HG03280 (cell line): ENCODE measurements around the gene CDC27.
"Not testable (repeated sequence)": the region's sequence is repeated elsewhere in the genome, so short reads cannot be mapped to it uniquely, and the experiment has no call there.

ENCODE experiments used
- ATAC-seq: cut with Tn5 transposase; IDR thresholded peaks from one replicate; pipeline ENCODE4 v1.9.1; 2021; ENCODE audit warnings: mild to moderate bottlenecking, moderate library complexity; ENCODE audit not compliant: unreplicated experiment

The CDC27 gene

GRCh38 chr17:47162013-47162622 is 27.0 kb downstream of the CDC27 start:
- no peak for ATAC-seq

DNA sequence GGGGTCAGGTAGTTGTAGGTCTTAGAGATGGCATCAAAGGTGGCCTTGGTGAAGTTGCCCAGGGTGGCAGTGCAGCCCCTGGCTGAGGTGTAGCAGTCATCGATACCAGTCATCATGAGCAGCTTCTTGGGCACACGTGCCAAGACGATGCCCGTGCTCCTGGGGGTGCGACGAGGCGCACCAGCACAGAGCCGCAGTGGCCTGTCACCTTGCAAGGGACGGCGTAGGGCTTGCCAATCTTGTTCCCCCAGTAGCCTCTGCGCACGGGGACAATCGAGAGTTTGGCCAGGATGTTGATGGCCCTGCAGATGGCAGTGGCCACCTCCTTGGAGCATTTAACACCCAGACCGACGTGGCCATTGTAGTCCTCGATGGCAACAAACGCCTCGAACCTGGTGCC is 29.8 kb downstream of the CDC27 start:
- no peak for ATAC-seq

- no peak for ATAC-seq
Observed at GRCh38 chr17:47145351-47145750, 43.7 kb downstream of the CDC27 start.

DNA sequence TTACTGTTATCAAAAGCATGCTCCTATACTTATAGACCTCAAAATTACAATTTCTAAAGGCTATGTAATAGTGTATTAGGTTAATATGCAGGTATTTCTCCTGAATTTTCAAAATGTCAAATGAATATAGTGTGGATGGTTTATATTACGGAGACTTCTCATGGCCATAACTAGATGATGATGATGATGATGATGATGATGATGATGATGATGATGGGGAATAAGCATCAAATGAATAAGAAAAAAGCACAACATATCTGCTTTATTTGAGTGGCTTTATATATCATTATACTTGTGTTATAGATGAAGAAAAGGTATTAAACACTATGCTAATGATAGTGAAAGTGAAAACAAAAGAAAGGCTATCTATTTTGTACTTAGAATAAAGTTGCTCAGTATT is 53.9 kb downstream of the CDC27 start:
- no peak for ATAC-seq

GRCh38 chr17:47134354-47134753 is 54.7 kb downstream of the CDC27 start:
- not testable (repeated sequence) for ATAC-seq

GRCh38 chr17:47131761-47132160 is 57.3 kb downstream of the CDC27 start:
- no peak for ATAC-seq

DNA sequence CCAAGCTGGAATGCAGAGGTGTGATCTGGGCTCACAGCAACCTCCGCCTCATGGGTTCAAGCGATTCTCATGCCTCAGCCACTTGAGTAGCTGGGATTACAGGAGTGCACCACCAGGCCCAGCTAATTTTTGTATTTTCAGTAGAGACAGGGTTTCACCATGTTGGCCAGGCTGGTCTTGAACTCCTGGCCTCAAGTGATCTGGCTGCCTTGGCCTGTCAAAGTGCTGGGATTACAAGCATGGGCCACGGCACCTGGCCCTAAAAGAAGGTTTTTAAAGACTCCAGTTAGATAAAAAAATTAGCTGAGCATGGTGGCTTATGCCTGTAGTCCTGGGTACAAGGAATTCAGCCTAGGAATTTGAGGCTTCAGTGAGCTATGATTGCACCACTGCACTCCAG is 62.3 kb downstream of the CDC27 start:
- not testable (repeated sequence) for ATAC-seq

DNA sequence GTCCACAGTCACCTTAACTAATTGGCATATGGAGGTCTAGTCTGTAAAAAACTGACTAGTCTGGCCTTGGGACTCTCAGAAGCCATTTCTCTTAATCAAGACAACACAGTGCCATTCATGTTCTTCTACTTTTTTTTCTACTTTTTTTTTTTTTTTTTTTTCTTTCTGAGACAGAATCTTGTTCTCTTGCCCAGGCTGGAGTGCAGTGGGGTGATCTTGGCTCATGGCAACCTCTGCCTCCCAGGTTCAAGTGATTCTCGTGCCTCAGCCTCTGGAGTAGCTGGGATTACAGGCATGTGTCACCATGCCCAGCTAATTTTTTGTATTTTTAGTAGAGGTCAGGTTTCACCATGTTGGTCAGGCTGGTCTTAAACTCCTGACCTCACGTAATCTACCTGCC is 65.8 kb downstream of the CDC27 start:
- ATAC-seq: not testable (repeated sequence)

DNA sequence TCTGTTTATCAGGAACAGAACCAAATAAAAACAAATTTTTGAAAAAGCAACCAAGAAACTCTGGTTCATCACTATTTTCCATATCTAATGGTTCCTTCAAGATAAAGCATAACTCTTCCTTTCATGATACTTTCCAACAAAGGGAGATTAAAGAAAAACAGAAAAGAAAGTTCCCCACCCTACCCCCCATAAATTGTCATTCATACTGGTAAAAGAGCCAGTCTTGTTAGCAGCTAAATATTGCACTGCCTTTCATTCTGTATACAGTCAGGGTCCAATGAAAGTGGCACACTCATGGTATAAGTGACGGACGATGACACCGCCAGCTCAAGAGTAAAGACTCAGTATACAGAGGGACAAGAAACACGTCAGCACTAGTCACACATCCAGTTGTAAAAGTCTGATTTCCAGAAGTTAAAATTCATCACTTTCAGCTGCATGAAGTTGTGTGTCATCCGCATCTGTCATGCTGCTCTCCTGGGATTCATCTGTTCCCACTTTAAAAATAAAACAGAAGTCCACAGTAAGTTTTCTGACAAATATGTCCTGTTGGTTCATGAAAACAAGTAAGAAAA is 68.5 kb downstream of the CDC27 start:
- no peak for ATAC-seq

- no peak for ATAC-seq
Observed at GRCh38 chr17:47119746-47120520, 69.2 kb downstream of the CDC27 start.

GRCh38 chr17:47117386-47117785 is 71.7 kb downstream of the CDC27 start:
- ATAC-seq: no peak

- no peak for ATAC-seq
Observed at GRCh38 chr17:47106130-47106529, 83.0 kb downstream of the CDC27 start.

DNA sequence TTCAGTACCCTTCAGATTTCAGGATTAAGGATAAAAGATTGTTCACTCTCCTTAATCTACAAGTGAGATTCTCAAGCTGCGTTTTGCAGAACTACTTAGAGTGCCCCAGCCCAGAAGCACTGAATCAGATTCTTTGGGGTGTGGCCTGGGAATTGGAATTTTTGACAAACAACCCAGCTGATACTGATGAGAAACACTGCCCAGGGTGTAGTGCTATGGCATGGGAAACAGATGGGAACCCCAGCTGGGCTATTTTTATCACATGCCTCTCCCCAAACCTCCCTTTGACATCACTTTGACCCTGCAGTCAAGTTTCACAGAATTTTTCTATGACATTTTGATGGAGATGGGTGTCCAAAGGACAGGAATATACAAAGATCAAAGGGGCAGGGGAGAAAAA is 83.8 kb downstream of the CDC27 start:
- ATAC-seq: not testable (repeated sequence)

- ATAC-seq: no peak
Observed at GRCh38 chr17:47102914-47103313, 86.2 kb downstream of the CDC27 start.

DNA sequence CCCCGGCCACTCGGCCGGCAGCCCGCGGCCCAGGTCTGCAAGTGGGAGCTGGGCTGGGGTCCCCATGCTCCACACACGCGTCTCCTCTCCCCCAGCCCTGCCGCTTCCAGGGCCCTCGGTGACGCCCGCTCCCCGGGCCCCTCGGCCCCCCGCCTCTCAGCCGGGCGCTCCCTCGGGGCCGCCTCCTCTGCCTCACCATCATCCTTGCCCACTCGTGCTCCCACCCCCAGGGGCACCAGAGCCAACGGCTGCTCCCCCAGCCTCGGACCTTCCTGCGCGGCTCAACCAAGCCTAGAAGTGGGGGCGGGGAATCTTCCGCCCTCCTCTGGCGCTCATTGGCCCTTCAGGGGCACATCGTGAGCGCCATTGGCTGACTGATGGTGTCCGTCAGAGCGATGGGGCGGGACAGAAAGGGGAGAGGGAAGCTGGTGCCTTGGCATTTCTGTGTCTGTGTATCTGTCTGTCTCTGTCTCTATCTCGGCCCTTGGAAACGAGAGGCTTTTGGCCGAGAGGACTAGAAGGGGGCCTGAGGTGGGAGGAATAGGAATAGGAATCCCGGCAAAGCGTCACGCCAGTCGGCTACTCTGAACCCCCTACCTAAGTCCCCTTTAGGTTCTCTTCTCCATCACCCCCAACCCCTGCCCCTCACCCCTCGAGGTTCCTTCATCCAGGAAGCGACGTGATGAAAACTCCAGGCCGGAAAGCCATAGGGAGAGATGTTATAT is 88.9 kb downstream of the CDC27 start:
- ATAC-seq: peak; percentile 97

DNA sequence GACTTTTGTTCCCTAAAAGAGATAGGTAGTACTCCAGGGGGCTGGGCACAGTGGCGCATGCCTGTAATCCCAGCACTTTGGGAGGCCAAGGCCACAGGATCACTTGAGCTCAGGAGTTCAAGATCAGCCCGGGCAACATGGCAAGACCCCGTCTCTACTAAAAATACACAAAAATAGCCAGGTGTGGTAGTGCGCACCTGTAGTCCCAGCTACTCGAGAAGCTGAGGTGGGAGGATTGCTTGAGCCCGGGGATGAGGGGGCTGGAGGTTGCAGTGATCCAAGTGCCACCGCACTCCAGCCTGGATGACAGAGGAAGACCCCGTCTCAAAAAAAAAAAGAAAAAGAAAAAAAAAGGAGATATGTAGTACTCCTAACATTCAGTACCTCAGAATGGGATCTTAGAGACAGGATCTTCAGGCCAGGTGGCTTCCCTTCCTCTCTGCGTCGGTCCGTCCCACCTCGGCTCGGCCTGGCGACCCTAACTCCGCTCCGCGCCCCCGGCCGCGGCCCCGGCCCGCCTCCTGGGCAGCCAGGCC is 89.6 kb downstream of the CDC27 start:
- peak; percentile 22 for ATAC-seq

DNA sequence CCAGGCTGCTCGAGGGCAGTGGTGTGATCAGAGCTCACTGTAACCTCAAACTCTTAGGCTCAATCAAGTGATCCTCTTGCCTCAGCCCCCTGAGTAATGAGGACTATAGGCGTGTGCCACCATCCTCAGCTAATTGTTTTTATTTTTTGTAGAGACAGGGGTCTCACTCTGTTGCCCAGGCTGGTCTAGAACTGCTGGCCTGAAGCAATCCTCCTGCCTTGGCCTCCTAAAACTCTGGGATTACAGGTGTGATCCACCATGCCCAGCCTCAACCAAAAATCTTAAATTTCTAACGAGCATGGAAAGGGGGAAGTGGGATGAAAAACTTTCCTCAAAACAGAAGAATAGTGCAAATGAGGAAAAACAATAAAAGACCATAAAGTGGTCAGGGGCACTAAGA is 92.8 kb downstream of the CDC27 start:
- no peak for ATAC-seq

- no peak for ATAC-seq
Observed at GRCh38 chr17:47095268-47095667, 93.8 kb downstream of the CDC27 start.

DNA sequence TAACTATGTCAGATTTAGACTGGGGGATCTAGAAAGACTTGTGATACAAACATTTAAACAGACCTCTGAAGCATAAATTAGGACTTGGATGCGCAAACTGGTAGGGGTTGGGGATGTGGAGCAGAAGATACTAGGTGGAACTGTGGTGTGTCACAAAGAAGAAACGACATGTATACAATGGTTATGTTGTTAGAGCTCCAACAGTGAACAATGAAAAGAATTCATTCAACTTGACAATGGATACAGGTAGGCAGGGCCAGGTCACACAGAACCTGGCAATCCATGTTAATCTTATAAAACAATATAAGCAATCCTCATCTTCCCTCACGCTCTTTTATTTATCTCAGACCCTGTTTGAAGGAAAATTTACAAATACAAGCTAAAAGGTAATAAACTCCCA is 102.0 kb downstream of the CDC27 start:
- no peak for ATAC-seq

- ATAC-seq: no peak
Observed at GRCh38 chr17:47085736-47086135, 103.4 kb downstream of the CDC27 start.

- ATAC-seq: no peak
Observed at GRCh38 chr17:47078801-47079200, 110.3 kb downstream of the CDC27 start.
